Measurements from ENCODE around the gene KIDINS220.

- TF ChIP-seq FOXJ2 (tag; IDR thresholded peaks at IDR 0.05): no peak
- no peak for TF ChIP-seq U2AF2 (optimal IDR thresholded peaks at IDR 0.05; ENCODE audit: low read depth, low read length)
- TF ChIP-seq CTCF (IDR thresholded peaks at IDR 0.05 in 2 of 3, conservative IDR thresholded peaks at IDR 0.05 in 1 of 3; ENCODE audit: insufficient read depth in 2 of 3, low read depth in 1 of 3, low read length in 3 of 3): no peak
- TF ChIP-seq PHF20 (IDR thresholded peaks at IDR 0.05; ENCODE audit: partially characterized antibody): no peak
- no peak for TF ChIP-seq GTF2A2 (tag; IDR thresholded peaks at IDR 0.05)
- no peak for TF ChIP-seq ARID2 (IDR thresholded peaks at IDR 0.05)
- TF ChIP-seq ZNF280B (CRISPR knock-in tag; IDR thresholded peaks at IDR 0.05): no peak
- no peak for TF ChIP-seq TEAD4 (IDR thresholded peaks at IDR 0.05; ENCODE audit: low read length)
- no peak for TF ChIP-seq TEAD4 (CRISPR knock-in tag; IDR thresholded peaks at IDR 0.05; ENCODE audit: borderline replicate concordance)
- no peak for TF ChIP-seq ZNF696 (CRISPR knock-in tag; conservative IDR thresholded peaks at IDR 0.05)
- no peak for TF ChIP-seq RBM17 (IDR thresholded peaks at IDR 0.05; ENCODE audit: borderline replicate concordance, low read depth, low read length)
Observed at GRCh38 chr2:8754106-8754776, 83.2 kb downstream of the KIDINS220 start.

Data from K562 (cell line).